SK-N-SH (cell line): ENCODE data around the gene IGSF9B.

Source experiments
- RAD21 ChIP-seq: IDR thresholded peaks from 2 replicates; pipeline ENCODE4 v1.6.1; 2012; ENCODE audit warnings: mild to moderate bottlenecking, low read length
- TF ChIP-seq, protein P1 (sequence below): fragments of 200-600 bp; sonication (generic); IDR thresholded peaks from 2 replicates; pipeline ENCODE4 v1.6.1; 2017; ENCODE audit warnings: antibody characterized with exemption, mild to moderate bottlenecking, moderate library complexity

DNA sequence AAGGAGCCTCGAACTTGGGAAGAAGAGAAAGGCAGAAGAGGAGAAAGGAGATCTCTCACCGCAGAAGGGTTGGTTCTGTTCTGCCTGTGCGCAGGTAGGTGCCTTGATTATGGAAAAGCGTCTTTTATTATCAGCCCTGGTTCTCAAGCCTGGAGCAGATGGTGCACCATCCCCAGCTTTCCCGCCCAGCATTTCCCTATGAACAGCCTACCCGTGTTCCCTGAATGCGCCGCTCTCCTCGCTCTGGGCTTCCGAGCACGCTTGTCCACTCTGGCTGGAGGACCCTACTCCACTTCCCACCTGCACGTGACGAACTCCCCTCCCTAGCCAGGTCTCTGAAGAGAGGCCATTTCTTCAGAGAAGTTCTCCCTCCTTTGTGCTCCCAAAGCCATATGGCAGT, 15.2 kb downstream of the IGSF9B start:
- TF ChIP-seq, protein P1, sequence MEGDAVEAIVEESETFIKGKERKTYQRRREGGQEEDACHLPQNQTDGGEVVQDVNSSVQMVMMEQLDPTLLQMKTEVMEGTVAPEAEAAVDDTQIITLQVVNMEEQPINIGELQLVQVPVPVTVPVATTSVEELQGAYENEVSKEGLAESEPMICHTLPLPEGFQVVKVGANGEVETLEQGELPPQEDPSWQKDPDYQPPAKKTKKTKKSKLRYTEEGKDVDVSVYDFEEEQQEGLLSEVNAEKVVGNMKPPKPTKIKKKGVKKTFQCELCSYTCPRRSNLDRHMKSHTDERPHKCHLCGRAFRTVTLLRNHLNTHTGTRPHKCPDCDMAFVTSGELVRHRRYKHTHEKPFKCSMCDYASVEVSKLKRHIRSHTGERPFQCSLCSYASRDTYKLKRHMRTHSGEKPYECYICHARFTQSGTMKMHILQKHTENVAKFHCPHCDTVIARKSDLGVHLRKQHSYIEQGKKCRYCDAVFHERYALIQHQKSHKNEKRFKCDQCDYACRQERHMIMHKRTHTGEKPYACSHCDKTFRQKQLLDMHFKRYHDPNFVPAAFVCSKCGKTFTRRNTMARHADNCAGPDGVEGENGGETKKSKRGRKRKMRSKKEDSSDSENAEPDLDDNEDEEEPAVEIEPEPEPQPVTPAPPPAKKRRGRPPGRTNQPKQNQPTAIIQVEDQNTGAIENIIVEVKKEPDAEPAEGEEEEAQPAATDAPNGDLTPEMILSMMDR: no peak
- TF ChIP-seq RAD21: no peak
